ENCODE data around the gene MCM3AP.

MCM3AP gene

DNA sequence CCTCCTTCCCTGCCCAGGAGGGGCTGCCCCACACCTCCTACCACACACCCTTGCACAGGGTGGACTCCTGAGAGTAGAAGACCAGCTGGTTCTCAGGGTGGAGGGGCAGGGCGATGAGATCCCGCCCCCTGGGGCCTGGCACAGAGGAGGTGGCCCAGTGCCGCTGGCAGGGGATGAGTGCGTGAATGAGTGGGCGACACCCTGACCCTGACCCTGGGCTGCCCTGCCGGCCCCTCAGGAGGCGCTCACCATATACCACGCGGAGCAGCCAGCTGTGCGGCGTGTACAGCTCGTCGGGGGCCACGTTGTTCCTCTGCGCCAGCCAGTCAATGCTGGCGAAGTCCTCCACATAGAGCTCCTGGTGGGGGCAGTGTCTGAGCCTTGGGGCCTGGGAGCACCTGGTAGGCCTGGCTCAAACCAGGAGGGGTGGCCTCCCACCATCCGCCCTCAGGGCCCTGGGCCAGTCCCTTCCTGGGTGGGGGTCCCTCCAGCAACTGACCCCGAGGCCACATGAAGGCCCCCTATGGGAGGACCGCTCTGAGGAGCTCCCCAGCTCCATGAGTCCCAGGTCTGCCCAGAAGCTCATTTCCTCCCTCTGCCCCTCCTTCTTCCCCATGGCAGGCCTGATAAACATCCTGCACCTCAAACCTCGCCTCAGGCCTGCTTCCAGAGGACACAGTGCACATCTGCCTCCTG, 69.8 kb downstream of the MCM3AP start:
- no peak for DNase-seq

GRCh38 chr21:46214478-46215340, 70.7 kb downstream of the MCM3AP start:
- no peak for DNase-seq

DNA sequence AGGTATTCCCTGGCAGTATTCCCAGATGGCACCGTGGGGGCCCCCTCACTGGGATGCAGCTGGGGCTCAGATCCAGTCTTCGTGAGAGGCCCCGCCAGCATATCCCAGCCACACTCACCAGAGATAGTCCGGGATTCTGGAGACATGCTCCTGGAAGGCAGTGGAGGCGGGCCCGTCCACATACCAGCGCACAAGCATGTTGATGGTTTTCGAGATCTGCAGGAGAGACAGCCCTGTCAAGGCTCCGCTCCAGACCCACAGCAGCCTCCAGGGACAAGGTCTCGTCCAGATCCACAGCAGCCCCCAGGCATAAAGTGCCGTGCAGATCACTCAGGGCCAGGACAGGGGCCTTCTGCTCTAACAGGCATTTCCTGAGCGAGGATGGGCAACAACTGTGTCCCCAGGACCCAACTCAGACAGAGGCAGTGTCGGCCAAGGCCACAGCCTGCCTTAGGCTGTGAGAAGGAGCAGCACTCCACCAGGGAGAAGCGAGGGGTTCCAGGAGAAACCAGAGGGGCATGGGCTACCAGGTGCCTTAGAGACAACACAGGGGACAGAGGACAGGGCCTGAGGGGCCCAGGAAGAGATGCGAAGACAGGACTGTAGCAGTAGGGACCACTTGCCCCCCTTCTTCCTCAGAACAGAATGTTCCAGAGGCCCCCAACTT, 71.7 kb downstream of the MCM3AP start:
- DNase-seq, result no peak

GRCh38 chr21:46212721-46213484, 72.5 kb downstream of the MCM3AP start:
- no peak for DNase-seq

- no peak for DNase-seq
These were observed 73.4 kb downstream of the MCM3AP start for GRCh38 chr21:46211786-46212720.

GRCh38 chr21:46211376-46211775, 74.0 kb downstream of the MCM3AP start:
- no peak for DNase-seq

DNA sequence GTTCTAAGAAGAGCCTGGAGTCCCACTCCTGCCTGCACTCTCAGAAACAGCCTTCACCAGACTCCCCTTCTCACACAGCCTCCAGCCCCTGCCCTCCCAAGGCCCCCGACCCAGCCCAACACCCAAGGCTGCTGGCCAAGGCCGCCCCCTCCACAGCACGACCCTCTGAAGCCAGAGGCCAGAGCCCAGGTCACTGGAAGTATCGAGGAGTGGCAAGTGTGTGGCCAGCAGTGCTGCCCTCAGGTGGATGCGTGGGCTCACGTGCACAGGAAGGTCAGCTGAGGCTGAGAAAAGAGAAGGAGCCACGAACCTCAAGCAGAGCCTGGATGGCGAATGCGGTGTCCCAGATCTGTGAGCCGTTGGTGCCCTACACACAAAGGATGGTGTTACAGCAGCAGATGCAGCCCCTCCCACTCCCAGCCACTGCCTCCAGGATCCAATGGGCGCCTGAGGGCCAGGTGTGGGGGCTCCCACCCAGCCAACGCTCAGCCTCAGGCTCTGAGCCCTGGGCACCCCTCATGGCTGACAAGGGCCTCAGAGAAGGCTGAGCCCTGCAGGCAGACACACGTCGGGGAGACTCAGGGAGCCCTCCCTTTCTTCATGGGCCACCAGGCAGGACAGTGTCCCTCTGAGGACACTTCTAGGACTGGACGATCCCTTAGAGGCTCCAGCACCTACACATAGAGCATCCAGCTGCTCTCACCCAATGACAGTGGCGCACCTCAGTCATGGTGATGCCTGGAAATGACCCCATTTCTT, 74.9 kb downstream of the MCM3AP start:
- DNase-seq, result no peak

DNA sequence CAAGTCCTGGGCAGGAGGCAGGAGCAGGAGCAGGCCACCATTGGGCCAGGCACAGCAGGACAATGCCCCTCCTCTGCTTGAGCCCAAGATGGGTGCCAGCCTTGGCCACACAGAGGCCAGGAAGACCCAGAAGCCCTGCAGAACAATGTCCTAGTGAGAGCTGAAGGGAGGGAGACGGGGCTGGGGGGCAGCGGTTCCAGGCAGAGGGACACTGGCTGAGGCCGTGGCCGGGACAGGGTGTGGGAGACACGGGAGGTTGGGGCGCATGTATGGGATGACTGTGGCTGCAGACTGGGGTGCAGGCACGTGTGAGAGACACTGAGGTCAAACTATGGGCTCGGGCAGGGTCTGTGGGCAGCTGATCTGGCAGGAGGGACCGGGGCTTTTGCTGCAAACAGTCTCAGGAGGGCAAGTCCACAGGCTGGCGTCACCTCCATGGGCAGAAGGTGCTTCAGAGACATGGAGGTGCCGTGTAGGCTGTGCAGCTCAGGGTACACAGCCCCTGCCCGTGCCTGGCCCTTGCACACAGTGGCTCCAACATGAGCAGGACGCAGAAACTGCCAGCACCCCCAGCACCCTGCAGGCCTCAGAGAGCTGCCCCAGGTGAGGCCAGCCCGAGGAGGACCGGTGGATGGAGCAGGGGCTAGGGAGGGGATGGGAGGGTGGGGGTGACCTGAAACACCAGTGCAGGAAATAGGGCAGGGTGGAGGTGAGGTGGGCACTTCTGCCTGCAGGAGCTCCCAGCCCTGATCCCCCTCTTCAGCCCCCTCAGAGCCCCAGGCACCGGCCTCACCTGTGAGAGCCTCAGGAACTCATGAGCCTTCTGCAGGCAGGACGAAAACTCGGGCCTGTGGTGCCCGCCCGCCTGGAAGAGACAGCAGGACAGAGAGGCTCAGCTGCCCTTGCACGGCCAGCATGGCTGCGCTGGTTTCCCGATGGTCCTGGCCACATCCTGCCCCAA, 76.4 kb downstream of the MCM3AP start:
- no peak for DNase-seq

GRCh38 chr21:46207920-46208591, 77.4 kb downstream of the MCM3AP start:
- no peak for DNase-seq

DNA sequence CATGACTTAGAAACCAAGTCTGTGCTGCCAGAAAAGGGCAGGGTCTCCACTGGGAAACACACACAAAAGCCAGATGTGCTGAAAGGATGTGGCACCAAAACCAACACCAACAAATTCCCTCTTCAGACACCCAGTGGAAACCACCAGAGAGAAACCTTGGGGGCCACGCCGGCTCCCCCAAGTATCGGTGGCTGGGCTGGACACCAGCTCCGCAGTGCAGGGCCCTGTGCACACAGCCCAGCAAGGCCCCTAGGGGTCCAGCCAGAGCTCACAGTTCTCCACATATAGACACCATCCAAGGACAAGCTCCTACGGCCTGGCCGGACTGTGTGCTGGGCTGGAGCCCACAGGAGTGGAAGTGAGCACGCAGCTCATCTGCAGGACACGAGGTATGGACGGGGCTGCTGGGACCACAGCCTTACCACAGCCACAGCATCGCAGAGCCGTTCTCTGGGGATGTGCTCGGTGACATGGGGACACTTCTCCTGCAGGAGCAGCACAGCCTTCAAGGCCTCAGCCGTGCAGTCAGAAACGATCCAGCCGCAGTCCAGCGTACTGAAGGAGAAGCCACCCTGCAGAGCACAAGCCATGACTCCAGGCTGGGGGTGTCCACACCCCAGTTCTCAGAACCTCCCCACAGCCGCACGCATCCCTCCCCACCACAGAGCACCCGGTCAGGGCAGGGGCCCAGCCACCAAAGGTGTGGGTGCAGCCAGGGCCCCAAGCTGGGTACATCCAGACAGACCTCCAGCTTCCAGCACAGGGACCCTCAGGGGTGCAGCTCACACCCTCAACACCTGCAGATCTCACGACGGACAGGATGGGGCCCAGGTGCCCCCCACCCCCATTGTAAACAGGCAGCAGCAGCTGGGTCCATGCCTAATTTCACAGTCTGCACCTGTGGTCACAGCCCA, 78.1 kb downstream of the MCM3AP start:
- DNase-seq, result no peak

DNA sequence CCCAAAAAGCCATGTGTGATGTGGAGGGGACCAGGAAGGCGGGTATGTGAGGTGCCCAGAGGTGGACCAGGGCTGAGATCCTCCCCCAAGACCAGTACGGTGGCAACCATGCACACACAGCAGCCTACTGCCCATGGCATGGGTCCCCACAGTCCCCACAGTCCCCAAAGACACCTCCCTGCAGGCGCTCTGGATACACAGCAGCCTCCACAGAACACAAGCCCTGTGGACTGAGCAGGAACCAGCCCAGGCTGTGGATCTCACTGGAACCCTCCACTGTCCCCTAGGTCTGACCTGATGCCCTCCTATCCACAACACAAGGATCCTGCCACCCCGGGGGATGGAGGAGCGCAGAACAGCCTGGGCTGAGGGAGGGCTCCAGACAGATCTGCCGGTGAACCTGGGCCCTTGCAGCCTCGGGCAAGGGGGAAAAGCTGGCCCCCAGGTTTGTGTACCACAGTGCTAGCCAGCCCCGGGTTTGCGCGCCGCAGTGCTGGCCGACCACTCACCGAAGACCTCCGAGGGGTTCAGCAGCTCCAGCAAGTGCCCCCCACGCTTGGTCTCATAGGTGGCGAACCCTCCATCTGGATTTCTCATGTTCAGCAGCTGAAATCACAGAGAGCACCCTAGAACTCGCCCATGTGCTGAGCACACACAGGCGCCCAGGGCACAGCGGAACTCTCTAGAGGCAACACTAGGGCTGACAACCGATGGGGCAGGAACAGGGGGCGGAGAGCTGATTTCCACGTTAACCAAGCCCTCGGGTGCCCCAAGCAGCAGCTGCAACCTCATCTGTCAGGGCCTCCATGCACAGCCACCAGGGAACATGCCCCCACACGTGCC, 79.0 kb downstream of the MCM3AP start:
- no peak for DNase-seq

- DNase-seq, result no peak
These were observed 79.6 kb downstream of the MCM3AP start for GRCh38 chr21:46205766-46206162.

GRCh38 chr21:46205166-46205565, 80.2 kb downstream of the MCM3AP start:
- DNase-seq, result no peak

DNA sequence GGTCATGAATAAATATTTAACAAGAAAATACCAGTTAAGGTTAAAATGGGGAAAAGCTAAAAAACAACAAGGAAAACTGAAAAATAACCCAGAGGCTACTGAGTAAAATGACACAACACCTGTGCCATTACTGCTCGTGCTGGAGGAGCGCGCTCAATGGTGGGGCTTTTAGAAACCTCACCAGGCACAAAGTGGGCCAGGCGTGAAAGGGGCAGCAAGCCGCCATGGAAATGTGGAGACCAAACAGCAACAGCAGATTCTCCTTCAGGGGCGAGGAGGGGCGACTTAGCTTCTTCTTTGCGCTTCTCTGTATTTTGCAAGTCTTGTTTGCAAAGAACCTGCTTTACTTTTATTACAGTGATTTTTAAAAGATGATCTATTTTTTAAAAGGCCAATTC, 82.2 kb downstream of the MCM3AP start:
- no peak for DNase-seq

- no peak for DNase-seq
These were observed 82.7 kb downstream of the MCM3AP start for GRCh38 chr21:46202592-46203202.
